HG03558 (cell line): ENCODE results near the gene DTX1.

Experiments
- ATAC-seq: cut with Tn5 transposase; IDR thresholded peaks from one replicate; pipeline ENCODE4 v1.9.1; 2021; ENCODE audit warnings: moderate number of reproducible peaks; ENCODE audit not compliant: unreplicated experiment; ENCODE audit errors: extremely low read depth

The DTX1 gene

DNA sequence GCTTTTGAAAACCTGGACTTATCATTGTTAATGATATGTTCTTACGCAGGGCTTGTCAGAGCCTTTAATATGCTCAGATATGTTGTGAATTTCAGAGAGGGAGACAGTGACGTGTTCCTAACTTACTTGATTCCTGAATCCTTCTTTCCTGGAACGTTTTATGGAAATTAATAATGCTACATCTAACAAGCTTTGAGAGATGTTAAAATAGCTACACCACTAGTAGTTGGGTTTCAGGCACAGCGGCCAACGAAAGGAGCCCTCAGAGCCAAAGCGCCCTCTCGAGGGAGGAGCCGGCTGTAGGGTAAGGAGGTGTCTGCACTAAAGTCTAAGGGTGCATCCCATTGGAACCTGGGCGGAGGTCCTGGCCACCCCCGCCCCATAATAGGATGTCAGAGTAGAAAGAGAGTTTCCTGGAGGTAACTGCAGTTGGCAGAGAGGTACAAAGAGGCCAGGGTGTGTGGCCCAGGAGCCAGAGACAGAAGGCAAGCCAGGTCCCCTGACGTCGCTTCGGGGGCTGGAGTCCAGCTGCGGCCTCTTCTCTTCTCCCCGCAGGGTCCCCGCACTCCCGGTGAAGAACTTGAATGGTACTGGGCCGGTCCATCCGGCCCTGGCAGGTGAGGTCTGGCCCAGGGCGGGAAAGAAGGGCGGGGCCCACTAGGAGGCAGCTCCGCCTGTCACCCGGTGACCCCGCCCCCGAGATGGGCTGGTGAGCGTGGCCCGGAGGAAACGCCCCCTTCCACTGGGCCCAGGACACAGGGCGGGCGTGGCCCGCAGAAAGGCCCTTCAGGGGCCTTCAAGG is 36.3 kb downstream of the DTX1 start:
- no peak for ATAC-seq

DNA sequence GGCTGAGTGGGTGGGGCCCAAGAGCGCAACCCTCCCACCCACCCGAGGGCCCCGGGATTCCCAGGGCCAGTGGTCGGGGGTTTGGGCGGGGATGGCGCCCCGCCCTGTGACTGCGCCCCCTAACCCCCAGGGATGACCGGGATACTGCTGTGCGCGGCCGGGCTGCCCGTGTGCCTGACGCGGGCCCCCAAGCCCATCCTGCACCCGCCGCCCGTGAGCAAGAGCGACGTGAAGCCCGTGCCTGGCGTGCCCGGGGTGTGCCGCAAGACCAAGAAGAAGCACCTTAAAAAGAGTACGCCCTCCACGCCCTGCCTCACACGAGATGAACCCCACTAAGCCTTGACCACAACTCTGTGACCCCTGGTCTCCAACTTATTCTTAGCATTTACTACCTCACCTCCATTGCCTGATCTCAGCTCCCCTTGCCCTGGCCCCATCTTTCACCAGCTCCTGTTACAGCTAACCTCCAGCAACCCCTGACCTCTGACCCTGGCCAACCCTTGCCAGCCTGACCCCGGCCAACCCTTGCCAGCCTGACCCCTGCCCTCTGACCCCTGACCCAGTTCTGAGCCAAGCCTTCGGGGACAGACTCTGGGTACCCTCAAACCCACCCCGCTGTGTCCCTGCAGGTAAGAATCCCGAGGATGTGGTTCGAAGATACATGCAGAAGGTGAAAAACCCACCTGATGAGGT is 37.0 kb downstream of the DTX1 start:
- no peak for ATAC-seq

- ATAC-seq = no peak
These were observed 38.2 kb downstream of the DTX1 start for GRCh38 chr12:113094738-113095137.

DNA sequence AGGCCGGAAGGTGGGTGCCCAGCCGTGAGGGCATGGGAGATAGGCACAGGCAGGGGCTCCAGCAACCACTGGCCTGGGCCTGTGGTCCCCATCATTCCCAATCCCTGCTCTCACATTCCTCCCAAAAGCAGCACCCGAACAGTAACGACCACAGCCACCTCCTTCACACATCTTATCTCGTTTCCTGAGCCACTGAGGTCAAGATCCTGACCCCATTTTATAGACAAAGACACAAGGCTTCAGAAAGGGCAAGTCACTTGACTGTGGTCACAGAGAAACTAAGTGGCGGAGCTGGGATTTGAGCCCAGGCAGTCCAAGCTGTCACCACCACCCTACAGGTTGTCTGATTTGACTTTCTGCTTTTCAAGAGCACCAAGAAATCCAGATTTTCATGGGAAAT is 38.9 kb downstream of the DTX1 start:
- no peak for ATAC-seq

DNA sequence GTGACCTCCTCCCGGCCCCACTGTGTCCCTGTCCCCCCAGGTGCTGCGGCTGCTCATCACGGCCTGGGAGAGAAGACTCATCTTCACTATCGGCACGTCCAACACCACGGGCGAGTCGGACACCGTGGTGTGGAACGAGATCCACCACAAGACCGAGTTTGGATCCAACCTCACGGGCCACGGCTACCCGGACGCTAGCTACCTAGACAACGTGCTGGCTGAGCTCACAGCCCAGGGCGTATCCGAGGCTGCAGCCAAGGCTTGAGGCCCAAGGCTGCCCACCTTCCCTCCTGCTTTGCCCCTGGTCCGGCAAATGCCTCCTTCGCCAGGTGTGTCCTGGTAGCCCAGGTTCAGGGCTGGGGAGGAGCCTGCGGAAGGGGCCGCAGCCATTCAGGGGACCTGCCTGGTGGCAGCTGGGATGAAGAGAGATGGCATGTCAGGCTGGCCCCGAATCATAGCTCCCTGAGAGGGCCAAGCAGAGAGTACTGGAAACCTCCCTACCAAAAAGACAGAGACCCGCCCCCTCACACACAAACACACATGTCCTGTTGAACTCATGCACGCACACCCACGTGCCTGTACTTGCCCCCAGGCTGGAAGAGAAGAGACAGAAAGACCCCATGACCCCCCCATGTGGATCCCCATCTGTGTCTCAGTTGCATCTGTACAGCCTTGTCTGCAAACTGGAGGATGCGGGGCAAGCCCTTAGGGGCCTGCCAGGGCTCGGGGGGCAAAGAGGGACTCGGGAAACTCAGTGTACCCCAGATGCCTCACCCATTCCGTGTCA is 40.3 kb downstream of the DTX1 start:
- ATAC-seq = no peak

DNA sequence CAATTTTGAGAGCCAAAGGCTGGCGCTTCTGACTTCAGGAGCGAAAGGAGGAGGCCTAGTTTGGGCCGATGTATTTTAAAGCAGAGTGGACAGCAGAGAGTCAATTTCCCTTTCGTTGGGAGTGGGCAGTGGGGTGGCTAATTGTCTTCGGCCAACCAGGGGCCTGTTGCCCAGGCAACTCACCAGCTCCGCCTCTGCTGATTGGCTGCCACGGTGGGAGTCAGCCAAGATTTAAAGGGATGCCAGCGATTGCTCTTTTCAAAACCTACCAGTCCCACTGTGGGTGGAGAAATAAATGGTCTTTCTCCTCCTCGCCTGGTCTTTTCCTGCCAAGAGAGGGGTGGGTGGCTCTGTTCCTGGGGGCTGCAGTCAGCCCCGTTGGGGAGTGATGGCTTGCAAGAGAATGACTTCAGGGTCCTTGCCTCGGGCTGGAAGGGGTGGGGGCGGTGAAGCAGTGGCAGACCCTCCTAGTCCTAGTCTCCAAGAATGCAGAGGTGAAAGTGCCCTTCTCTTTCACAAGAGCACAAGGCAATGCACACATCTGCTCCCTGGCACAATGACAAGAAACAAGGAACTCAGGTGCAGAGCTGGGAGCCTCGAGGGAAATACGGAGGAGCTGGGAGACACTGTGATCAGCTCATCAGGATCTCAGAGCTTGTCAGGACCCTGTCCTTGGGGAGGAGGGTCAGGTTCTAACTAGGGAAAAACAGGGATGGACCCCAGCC is 41.3 kb downstream of the DTX1 start:
- ATAC-seq = no peak

DNA sequence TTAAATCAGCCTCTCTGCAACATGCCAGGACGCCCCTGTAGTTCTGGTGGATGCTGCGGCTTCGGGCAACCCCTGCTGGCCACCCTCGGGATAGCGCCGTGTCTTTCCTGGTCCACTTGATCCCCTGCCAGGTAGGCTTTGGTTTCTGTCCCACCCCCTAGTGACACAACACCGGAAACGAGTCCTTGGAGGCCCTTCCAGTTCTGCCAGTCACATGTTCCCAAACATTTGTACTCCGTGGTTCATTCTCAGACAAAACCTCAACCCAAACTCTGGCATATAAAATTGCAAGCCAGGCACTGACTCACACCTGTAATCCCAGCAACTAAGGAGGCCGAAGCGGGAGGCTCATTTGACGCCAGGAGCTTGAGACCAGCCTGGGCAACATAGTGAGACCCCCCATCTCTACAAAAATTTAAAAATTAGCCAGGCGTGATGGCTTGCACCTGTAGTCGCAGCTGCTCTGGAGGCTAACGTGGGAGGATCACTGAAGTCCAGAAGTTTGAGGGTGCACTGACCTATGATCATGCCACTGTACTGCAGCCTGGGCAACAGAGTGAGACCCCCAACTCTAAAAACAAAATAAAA is 42.0 kb downstream of the DTX1 start:
- ATAC-seq = no peak

GRCh38 chr12:113099364-113099763 is 42.8 kb downstream of the DTX1 start:
- no peak for ATAC-seq

- ATAC-seq = no peak
These were observed 43.2 kb downstream of the DTX1 start for GRCh38 chr12:113099764-113100163.

DNA sequence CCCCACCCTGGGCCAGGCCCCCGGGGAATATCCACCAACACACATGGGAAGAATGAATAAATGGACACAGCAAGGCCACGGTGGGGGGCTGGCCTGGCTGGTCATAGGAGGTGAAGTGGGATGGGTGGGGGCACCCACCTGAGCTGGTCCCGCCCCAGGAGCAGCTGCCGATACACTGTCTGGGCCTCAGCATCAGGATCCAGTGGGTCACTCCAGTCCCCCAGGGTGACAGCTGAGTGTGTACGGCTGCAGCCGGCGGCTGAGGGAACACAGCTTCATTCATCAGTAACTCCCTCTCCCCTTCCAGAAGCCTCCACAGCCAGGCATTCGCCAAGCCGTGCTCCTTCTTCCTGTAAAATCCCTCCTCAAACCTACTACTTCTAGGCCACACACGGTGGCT is 45.2 kb downstream of the DTX1 start:
- no peak for ATAC-seq

- ATAC-seq = no peak
These were observed 46.3 kb downstream of the DTX1 start for GRCh38 chr12:113102811-113103210.

DNA sequence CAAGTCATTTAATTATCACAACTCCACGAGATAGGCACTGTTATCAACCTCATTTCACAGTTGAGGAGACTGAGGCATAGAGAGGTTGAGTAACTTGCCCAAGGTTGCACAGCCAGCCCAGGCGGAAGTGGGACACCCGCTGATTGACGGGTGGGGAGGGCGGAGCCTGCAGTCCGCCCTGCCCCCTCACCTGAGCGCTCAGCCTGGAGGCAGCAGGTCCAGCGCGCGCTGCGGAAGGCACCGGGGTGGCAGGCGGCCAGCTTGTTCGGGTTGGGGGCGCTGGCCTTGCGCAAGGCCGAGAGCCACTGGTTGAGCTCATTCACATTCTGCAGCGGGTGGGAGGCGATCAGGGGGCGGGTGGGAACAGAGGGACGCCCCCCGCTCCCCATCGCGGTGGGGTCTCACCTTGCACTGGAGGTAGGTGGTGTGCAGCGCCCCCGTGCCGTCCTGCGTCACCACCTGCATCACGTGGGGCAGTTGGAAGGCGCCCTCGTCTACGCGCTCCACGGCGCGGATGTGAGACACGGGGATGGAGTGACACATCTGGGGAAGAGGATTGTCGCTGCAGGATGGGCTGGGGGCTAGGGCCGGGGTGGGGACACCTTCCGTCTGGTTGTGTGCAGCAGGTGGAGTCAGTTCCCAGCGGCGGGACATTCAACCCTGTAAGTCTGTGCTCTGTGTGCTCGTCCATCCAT is 47.4 kb downstream of the DTX1 start:
- no peak for ATAC-seq

GRCh38 chr12:113104953-113105510 is 48.5 kb downstream of the DTX1 start:
- ATAC-seq = no peak

DNA sequence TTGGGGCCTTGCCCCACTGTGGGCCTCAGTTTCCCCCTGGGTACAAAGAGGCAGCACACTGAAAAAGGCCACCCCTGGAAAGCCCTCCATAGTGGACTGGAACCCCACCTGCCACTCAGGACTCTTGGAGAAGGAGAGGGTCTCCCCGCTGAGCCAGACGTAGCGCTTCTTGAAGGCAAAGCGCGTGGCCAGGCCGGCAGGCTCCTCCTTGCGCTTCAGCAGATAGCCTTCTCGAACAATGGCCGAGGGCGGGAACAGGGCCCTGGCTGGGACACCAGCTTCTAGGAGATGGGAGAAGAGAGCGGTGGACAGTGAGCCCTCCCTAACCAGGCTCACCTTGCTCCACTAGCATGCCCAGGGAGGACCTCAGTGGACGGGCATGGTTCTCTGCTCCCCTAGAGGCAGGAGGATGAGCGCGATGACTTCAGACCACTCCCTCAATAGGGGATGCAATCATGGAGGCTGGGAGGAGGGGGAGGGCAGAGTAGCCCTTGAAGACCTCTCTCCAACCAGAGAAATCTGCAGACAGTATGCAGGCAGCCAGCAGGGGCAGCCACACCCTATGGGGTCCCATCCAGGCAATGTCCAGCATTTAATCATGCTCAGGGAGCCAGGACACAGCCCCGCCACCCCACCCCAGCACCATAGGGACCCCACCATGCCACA is 49.2 kb downstream of the DTX1 start:
- no peak for ATAC-seq

DNA sequence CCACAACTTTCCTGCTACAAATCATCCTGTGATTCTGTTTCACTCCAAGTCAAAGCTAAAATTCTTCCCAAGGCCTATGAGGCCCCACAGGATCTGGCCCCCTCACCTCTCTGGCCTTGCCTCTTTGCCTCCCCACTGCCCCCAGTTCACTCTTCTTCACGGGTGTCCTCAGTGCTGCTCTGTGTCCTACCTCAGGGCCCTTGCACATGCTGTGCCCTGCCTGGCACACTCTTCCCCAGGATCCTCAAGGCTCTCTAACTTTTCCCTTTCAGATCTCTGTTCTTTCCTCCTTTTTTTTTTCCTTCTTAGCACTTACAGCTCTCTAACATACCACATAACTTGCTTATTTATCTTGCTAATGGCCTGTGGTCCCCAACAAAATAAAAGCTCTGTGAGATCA is 49.8 kb downstream of the DTX1 start:
- ATAC-seq = no peak

- ATAC-seq = no peak
These were observed 51.8 kb downstream of the DTX1 start for GRCh38 chr12:113108308-113108707.

DNA sequence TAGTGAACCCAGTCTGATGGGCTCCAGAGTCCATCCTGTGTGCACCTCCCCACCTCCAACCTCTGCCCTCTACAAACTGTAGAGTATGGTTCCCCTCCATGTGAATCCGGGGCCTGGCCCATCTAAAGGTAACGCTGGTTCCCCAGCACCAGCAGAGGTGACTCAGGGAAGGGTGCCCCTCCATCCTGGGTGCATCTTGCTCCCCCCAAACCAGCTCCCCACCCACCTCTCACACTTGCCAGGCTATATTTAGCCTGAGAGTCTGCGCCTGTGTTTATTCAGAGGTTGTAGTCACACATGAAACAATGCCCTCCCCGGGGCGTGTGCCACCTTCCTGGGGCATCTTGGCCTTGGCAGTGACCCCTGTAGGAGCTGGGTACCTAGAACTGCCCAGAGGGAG is 52.8 kb downstream of the DTX1 start:
- ATAC-seq = no peak

- no peak for ATAC-seq
These were observed 53.5 kb downstream of the DTX1 start for GRCh38 chr12:113109872-113110599.
